NCI-H748 (cell line): ENCODE results near the gene PRKCA.

Source experiments
- DNase-seq: peaks from one replicate; lab custom pipeline; 2025; ENCODE audit not compliant: unreplicated experiment; lab: John Stamatoyannopoulos, UW

The PRKCA gene

DNA sequence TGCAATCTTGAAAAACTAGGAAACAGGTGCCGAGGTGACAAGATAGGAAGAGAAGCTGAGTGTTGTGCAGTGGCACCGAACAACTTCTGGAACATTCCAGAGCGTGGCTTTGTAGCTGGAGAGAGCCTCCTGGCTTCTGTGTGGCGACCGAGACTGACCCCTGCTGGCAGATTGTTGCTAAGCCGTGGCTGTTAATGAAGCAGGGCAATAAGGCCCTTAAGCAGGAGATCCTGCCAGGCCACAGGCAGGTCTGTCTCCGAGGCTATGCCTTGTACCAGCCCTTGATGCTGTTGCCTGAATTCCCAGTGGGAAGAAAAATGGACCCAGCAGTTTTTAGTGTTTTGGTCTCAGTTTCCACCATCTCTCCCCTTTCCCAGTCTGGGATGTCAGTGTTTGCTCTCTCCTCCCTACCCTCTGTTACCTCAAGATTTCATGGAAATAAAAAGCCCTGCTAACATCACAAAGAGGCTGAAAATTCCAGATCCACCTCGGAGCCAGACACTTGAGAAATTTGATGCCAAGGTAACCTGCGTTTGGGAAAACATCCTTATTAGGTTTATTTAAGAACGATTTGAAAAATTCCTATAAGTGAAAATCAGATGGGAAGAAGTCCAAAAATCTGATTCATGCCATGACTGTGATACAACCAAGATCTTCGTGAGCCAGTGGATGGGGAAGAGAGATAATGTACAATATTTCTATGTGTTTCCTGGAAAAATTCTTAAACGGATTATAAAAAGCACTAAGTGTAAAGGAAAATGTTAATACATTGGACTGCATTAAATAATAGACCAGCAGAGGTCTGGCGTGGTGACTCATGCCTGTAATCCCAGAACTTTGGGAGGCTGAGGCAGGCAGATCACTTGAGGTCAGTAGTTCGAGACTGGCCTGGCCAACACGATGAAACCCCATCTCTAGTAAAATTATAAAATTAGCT lies 265.1 kb downstream of the PRKCA start:
- DNase-seq = peak; percentile 67

DNA sequence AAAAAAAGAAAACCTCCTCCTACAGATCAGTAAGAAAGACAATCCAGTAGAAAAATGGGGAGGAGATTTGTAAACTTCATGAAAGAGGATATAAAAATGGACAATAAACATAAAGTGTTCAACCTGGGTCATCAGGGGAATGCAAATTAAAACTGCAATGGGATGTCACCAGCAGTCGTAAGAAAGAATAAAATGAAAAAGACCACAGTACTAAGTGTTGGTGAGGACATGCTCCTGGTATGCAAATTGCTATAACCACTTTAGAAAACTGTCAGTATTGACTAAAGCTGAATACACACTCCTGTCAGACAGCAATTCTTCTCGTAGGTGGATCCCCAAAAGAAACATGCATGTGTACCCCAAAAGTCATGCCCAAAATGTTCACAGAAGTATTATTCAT lies 267.2 kb downstream of the PRKCA start:
- DNase-seq = no peak

DNA sequence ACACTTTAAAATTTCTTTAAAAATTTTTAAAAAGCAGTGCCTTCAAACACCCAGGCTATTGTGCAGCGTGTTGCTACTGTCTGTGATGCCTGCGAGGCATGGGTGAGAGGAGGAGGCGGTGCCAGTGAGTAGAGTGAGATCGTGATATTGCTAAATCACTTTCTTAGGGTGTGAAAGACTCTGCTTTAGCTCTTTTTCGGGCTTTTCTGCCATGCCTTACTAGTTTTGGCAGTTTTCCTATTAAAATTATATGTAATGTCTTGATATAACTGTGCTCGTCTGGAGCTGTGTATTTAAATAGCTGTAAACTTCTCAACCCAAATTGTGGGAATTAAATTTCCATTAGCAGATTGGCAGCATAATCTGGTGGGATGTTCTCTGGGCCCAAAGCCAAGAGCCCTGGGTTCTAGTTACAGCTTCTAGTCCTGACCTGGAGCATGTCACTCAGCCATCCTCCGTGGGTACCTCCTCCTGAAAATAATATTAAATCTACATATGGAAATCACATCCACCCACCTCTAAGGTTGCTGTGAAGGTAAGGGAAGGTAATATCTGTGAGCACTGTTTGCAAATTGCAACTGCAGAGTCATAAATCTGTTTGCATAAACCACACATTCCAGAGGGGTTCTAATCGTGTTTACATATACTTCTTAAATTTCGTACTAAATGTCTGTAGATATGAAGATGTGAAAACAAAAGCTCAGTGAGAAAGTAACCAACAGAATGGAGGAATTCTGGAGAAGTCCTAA lies 268.2 kb downstream of the PRKCA start:
- no peak for DNase-seq

GRCh38 chr17:66571745-66572144 lies 269.3 kb downstream of the PRKCA start:
- DNase-seq = no peak

DNA sequence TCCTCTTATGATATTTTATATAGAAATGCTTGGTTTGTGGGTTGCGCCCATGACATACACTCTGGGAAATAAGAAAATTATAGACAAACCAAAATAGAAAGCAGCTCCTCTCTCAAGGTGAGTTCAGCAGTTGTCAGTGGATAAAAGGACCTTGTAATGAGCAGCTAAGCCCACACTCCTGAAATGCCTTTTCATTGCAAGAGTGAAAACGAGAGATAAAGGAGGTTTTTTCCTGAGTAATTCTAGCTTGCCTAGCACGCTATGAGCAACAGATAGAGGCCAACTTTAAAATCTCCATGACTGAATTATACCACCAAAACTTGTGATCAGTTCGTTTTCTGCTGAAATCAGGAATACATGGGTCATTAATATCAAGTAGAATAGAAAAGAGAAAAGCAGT lies 270.7 kb downstream of the PRKCA start:
- DNase-seq = no peak

GRCh38 chr17:66574123-66574522 lies 271.7 kb downstream of the PRKCA start:
- no peak for DNase-seq

DNA sequence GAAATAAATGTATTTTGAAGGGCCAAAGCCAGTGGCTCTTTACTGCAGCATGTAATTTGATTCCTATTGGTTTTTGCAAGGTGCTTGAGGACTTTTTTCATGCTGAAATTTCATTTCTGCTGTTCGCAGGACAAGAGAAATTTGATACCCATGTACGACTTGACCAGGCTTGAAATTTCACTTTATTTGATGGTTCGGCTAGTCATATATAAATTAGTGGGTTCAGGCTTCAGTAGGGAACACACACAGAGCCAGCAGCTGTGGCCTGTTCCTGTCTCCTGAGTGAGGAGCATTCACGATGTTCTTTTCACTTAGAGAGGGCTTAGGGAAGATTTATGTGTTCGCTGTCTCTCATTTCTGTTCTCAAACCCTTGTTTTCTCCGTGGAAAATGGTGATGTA lies 274.1 kb downstream of the PRKCA start:
- peak; percentile 44 for DNase-seq

DNA sequence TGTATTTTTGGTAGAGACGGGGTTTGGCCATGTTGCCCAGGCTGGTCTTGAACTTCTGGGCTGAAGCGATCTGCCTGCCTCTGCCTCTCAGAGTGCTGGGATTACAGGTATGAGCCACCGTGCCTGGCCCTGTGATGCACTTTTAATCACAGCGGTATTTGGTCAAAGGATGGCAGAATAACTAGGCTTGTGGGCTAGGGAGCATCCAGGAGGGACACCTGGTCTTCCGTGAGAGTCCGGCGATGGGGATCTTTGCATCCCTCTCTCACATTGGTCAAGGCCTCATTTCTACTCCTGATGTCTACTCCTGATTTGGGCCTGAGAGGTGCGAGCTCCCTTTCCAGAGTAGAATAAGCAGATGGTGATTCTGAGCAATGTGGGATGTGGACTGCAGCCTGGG lies 274.6 kb downstream of the PRKCA start:
- DNase-seq = no peak

- DNase-seq = peak; percentile 72
Observed at GRCh38 chr17:66578781-66579489, 276.5 kb downstream of the PRKCA start.

DNA sequence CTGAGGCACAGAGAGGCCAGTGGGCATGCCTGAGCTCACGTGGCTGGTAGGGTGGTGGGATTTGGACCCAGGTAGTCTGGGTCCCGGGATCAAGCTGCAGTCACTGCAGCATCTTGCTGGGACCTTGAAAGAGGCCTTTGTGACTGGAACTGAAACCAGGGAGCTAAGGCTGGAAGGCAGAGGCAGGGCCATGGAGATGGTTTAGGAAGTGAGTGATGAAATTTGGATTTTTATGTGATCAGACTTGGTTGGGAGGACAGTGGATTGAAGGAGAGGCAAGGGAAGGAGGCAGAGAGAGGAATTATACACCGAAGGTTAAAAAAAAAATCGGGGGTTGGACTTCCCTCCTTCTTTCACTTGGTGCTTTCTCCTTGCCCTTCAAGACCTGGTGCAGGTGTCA lies 277.1 kb downstream of the PRKCA start:
- no peak for DNase-seq

GRCh38 chr17:66580184-66580955 lies 278.0 kb downstream of the PRKCA start:
- no peak for DNase-seq

GRCh38 chr17:66580956-66581391 lies 278.6 kb downstream of the PRKCA start:
- DNase-seq = peak; percentile 73

DNA sequence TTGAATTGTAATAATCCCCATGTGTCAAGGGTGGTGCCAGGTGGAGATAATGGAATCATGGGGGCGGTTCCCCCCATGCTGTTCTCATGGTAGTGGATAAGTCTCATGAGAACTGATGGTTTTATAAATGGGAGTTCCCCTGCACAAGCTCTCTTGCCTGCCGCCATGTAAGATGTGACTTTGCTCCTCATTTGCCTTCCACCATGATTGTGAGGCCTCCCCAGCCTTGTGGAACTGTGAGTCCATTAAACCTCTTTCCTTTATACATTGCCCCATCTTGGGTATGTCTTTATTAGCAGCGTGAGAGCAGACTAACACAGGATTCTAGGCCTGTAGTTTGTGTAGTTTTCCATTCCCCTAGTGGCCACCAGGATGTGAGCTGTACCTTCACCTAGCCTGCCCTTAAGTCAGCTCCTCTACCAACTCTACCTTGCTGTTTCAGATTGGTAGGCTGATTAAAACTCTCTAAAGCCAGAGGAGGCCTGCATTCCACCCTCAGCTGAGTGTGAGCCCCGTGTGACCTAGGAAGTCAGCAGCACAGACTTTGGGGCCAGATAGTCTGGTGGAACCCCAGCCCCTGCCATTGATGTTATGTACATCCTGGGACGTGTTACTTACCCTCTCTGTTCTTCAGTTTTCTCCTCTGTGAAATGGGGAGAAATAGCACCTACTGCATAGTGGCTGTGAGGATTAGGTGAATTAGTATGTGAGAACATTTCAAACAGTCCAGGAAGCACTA lies 280.1 kb downstream of the PRKCA start:
- no peak for DNase-seq

GRCh38 chr17:66583112-66583748 lies 280.8 kb downstream of the PRKCA start:
- no peak for DNase-seq

- no peak for DNase-seq
Observed at GRCh38 chr17:66584927-66585326, 282.5 kb downstream of the PRKCA start.

DNA sequence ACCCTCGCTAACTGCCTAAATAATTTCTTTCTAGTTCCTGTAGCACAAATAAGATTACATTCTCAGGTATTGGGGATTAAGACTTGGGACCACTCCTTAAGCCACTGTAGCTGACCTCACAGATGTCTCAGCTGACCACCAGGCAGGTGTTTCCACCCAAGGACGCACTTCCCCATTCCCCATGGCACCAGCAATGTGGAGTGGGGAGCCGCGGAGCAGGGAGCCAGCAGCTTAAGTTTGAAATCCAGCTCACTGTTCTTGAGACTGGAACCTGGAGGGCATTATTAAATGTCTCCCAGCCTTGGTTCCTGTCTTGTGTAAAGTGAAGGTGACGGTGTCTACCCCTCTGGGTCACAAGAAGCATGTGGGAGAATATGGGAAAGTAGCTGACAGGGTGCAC lies 283.1 kb downstream of the PRKCA start:
- no peak for DNase-seq

GRCh38 chr17:66589892-66590291 lies 287.5 kb downstream of the PRKCA start:
- no peak for DNase-seq

DNA sequence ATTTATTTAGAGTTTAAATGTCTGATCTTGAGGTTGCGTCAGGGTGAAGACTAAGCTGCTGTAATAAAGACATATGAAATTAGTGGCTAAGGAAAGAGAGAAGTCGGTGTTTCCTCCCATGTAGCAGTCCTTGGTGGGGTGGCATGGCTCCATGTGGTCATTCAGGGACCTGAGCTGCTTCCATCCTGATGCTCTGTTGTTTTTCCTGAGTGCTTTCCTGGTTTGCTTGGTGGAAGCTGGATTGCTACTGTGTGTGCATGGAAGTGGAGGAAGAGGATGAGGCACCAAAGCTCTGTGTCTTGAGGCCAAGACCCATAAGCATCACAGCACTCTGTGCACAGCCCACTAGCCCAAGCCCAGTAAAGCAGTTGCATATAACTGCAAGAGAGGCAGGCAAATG lies 290.7 kb downstream of the PRKCA start:
- DNase-seq = no peak

GRCh38 chr17:66595893-66596292 lies 293.5 kb downstream of the PRKCA start:
- peak; percentile 11 for DNase-seq
